IMR-90 (cell line): ENCODE measurements around the gene ARL2. TPM values are rescaled to one million over a fixed set of nuclear protein-coding genes. Genes with fewer than 3 reads are reported as not detected.

Source experiments
- ATAC-seq: fragments of 200-7000 bp; cut with Tn5 transposase; 2 replicates; pipeline ENCODE4 v1.9.1; 2020; ENCODE audit warnings: low read depth, mild to moderate bottlenecking, moderate library complexity
- BruUV-seq: library from RNA; stranded (reverse); fragments of 400-500 nt; replicated peaks from 2 replicates; lab custom pipeline; 2021; lab: Mats Ljungman, UMichigan
- CTCF ChIA-PET: fragments of 300-600 bp; formaldehyde crosslinking; extraction: SDS; loops from one replicate; lab custom pipeline; 2021; ENCODE audit warnings: antibody characterized with exemption; lab: Yijun Ruan, JAX
- POLR2A ChIA-PET: fragments of 300-600 bp; sonication (Branson Sonifier 250); formaldehyde crosslinking; loops from one replicate; lab custom pipeline; 2022; ENCODE audit warnings: antibody characterized with exemption; ENCODE audit not compliant: unreplicated experiment; lab: Charles Lee
- DNase-seq: peaks from one replicate; pipeline ENCODE4 v3.0.0; 2013
- H2AFZ ChIP-seq: replicated peaks from 2 replicates; pipeline ENCODE3; 2013; ENCODE audit warnings: low read length, mild to moderate bottlenecking; ENCODE audit not compliant: poor library complexity
- H2AK5ac ChIP-seq: 2 replicates; pipeline ENCODE4 v1.6.1; 2013; ENCODE audit warnings: low read depth, low read length, inconsistent platforms
- H2AK9ac ChIP-seq: replicated peaks from 2 replicates; pipeline ENCODE3; 2013; ENCODE audit warnings: mild to moderate bottlenecking, low read depth, low read length, moderate library complexity; ENCODE audit not compliant: poor library complexity
- H2BK120ac ChIP-seq: 2 replicates; pipeline ENCODE4 v1.6.1; 2013; ENCODE audit warnings: low read depth, low read length, inconsistent platforms
- H2BK15ac ChIP-seq: 3 replicates; pipeline ENCODE4 v1.6.1; 2013; ENCODE audit warnings: low read depth, low read length, inconsistent platforms
- H2BK20ac ChIP-seq: 2 replicates; pipeline ENCODE4 v1.6.1; 2013; ENCODE audit warnings: low read depth, mild to moderate bottlenecking, inconsistent platforms, low read length, moderate library complexity
- H2BK5ac ChIP-seq: 2 replicates; pipeline ENCODE4 v1.6.1; 2013; ENCODE audit warnings: mild to moderate bottlenecking, low read depth, low read length, inconsistent platforms; ENCODE audit not compliant: poor library complexity, severe bottlenecking
- H3K14ac ChIP-seq: replicated peaks from 2 replicates; pipeline ENCODE4 v1.6.1; 2013; ENCODE audit warnings: low read depth, low read length, inconsistent platforms
- H3K18ac ChIP-seq: 2 replicates; pipeline ENCODE4 v1.6.1; 2013; ENCODE audit warnings: low read depth, low read length, control low read depth
- H3K23ac ChIP-seq: 2 replicates; pipeline ENCODE4 v1.6.1; 2013; ENCODE audit warnings: low read depth, low read length, inconsistent platforms
- H3K27ac ChIP-seq: 2 replicates; pipeline ENCODE4 v1.5.1; 2013; ENCODE audit warnings: mild to moderate bottlenecking, control low read depth, low read length; ENCODE audit not compliant: insufficient read depth
- H3K27me3 ChIP-seq: 2 replicates; pipeline ENCODE4 v1.6.1; 2013; ENCODE audit warnings: low read length; ENCODE audit not compliant: control insufficient read depth, insufficient read depth
- H3K36me3 ChIP-seq: 2 replicates; pipeline ENCODE4 v1.6.1; 2013; ENCODE audit warnings: low read length, mixed read lengths; ENCODE audit not compliant: control insufficient read depth, insufficient read depth
- H3K4ac ChIP-seq: 2 replicates; pipeline ENCODE4 v1.6.1; 2013; ENCODE audit warnings: low read depth, low read length, inconsistent platforms
- H3K4me1 ChIP-seq: 2 replicates; pipeline ENCODE4 v1.6.1; 2013; ENCODE audit warnings: low read length, mixed read lengths; ENCODE audit not compliant: control insufficient read depth, insufficient read depth
- H3K4me2 ChIP-seq: 2 replicates; pipeline ENCODE4 v1.6.1; 2013; ENCODE audit warnings: low read depth, mild to moderate bottlenecking, control low read depth, low read length, moderate library complexity
- H3K4me3 ChIP-seq: 2 replicates; pipeline ENCODE4 v1.5.1; 2013; ENCODE audit warnings: low read depth, mild to moderate bottlenecking, control low read depth, low read length, moderate library complexity; ENCODE audit not compliant: insufficient read depth
- H3K56ac ChIP-seq: 2 replicates; pipeline ENCODE4 v1.6.1; 2013; ENCODE audit warnings: low read length, inconsistent platforms; ENCODE audit not compliant: insufficient read depth; ENCODE audit errors: extremely low read depth
- H3K79me1 ChIP-seq, 2 experiments: 2 replicates each; pipeline ENCODE4 v1.6.1; 2013; ENCODE audit warnings: low read length in 2 of 2, inconsistent platforms in 1 of 2, low read depth in 1 of 2
- H3K9ac ChIP-seq: 2 replicates; pipeline ENCODE4 v1.6.1; 2013; ENCODE audit warnings: low read depth, low read length, control low read depth
- H3K9me1 ChIP-seq: 2 replicates; pipeline ENCODE4 v1.6.1; 2013; ENCODE audit warnings: low read length, inconsistent platforms; ENCODE audit not compliant: insufficient read depth
- H3K9me3 ChIP-seq: 2 replicates; pipeline ENCODE4 v1.6.1; 2013; ENCODE audit warnings: low read length; ENCODE audit not compliant: control insufficient read depth, insufficient read depth
- H4K20me1 ChIP-seq: 2 replicates; pipeline ENCODE4 v1.6.1; 2013; ENCODE audit warnings: low read length, inconsistent platforms; ENCODE audit not compliant: insufficient read depth
- H4K5ac ChIP-seq: 2 replicates; pipeline ENCODE4 v1.6.1; 2013; ENCODE audit warnings: mild to moderate bottlenecking, low read depth, low read length, control low read depth
- H4K8ac ChIP-seq, 2 experiments: 2 replicates each; pipeline ENCODE4 v1.6.1; 2013; ENCODE audit warnings: low read depth in 2 of 2, low read length in 2 of 2, control low read depth in 1 of 2, inconsistent platforms in 1 of 2
- H4K91ac ChIP-seq: 2 replicates; pipeline ENCODE4 v1.6.1; 2013; ENCODE audit warnings: low read depth, low read length, inconsistent platforms; ENCODE audit not compliant: insufficient read depth
- BHLHE40 ChIP-seq: fragments of 150-350 bp; IDR thresholded peaks from 2 replicates; pipeline ENCODE4 v1.6.1; 2016; ENCODE audit warnings: mild to moderate bottlenecking, low read depth, low read length
- CHD1 ChIP-seq: IDR thresholded peaks from 2 replicates; pipeline ENCODE4 v1.6.1; 2012; ENCODE audit warnings: low read depth, low read length, improper control_type of control experiment
- CTCF ChIP-seq: conservative IDR thresholded peaks from 2 replicates; pipeline ENCODE4 v1.5.1; 2012; ENCODE audit warnings: mild to moderate bottlenecking, low read depth, low read length, improper control_type of control experiment
- ELK1 ChIP-seq: fragments of 150-350 bp; IDR thresholded peaks from 2 replicates; pipeline ENCODE4 v1.6.1; 2016; ENCODE audit warnings: low read depth, mild to moderate bottlenecking, low read length, moderate library complexity, borderline replicate concordance
- FOS ChIP-seq: fragments of 150-350 bp; IDR thresholded peaks from 2 replicates; pipeline ENCODE4 v1.6.1; 2016; ENCODE audit warnings: low read depth, low read length
- MAFK ChIP-seq: IDR thresholded peaks from 2 replicates; pipeline ENCODE4 v1.6.1; 2012; ENCODE audit warnings: low read depth, low read length, improper control_type of control experiment
- MAZ ChIP-seq: IDR thresholded peaks from 2 replicates; pipeline ENCODE4 v1.6.1; 2012; ENCODE audit warnings: low read depth, mild to moderate bottlenecking, low read length, improper control_type of control experiment, moderate library complexity, borderline replicate concordance
- MXI1 ChIP-seq: IDR thresholded peaks from 2 replicates; pipeline ENCODE4 v1.6.1; 2012; ENCODE audit warnings: low read depth, mild to moderate bottlenecking, low read length, moderate library complexity, borderline replicate concordance
- NFE2L2 ChIP-seq: fragments of 150-350 bp; IDR thresholded peaks from 2 replicates; pipeline ENCODE4 v1.6.1; 2016; ENCODE audit warnings: low read depth, mild to moderate bottlenecking, low read length
- POLR2A ChIP-seq: IDR thresholded peaks from 2 replicates; pipeline ENCODE4 v1.6.1; 2012; ENCODE audit warnings: mild to moderate bottlenecking, low read depth, low read length
- RAD21 ChIP-seq: IDR thresholded peaks from 2 replicates; pipeline ENCODE4 v1.6.1; 2012; ENCODE audit warnings: low read length, improper control_type of control experiment
- RCOR1 ChIP-seq: IDR thresholded peaks from 2 replicates; pipeline ENCODE4 v1.6.1; 2012; ENCODE audit warnings: mild to moderate bottlenecking, low read length, improper control_type of control experiment; ENCODE audit not compliant: insufficient replicate concordance
- RFX5 ChIP-seq: IDR thresholded peaks from 2 replicates; pipeline ENCODE4 v1.8.0; 2012; ENCODE audit warnings: low read depth, mild to moderate bottlenecking, low read length, moderate library complexity
- SMC3 ChIP-seq: fragments of 150-350 bp; IDR thresholded peaks from 2 replicates; pipeline ENCODE4 v1.6.1; 2016; ENCODE audit warnings: low read depth, mild to moderate bottlenecking, antibody characterized with exemption, low read length, moderate library complexity
- USF2 ChIP-seq: fragments of 150-350 bp; IDR thresholded peaks from 2 replicates; pipeline ENCODE4 v1.6.1; 2017; ENCODE audit warnings: mild to moderate bottlenecking, antibody characterized with exemption, low read length, low read depth
- WGBS, 2 experiments: methylation state at CpG; one replicate each; pipeline versions ENCODE4 v1.1.5 to v1.1.7; 2013; ENCODE audit warnings: missing lambda C conversion rate in 2 of 2; ENCODE audit not compliant: insufficient read length in 1 of 2; ENCODE audit errors: extremely low coverage in 2 of 2; 5-methylcytosine and 5-hydroxymethylcytosine counted together
- dilution Hi-C: fragments of 300-500 bp; cut with HindIII; formaldehyde crosslinking; loops from one replicate; pipeline ENCODE4 v1.14.3; 2018; ENCODE audit warnings: low sequenced_read_pairs; ENCODE audit not compliant: unreplicated experiment
- in situ Hi-C: fragments of 300-500 bp; cut with MboI; formaldehyde crosslinking; loops from 3 replicates; pipeline ENCODE4 v1.14.3; 2019; ENCODE audit warnings: low sequenced_read_pairs, inconsistent platforms, mixed read lengths
- intact Hi-C: fragments of 100-400 bp; cut with micrococcal nuclease; formaldehyde crosslinking; loops from 2 replicates; pipeline ENCODE4 v1.10.0; 2022
- polyA plus RNA-seq, 3 experiments: library from polyadenylated mRNA; depleted of rRNA; stranded (reverse); fragments of >200 nt; gene quantifications; 2 replicates each; pipeline ENCODE4 v1.2.3, GENCODE V29; 2012; ENCODE audit warnings: low replicate concordance in 1 of 3
- total RNA-seq: library from RNA; depleted of rRNA; stranded (reverse); fragments of >200 nt; gene quantifications from 2 replicates; pipeline ENCODE4 v1.2.3, GENCODE V29; 2012

Gene ARL2
- total and polyA plus RNA-seq, 2 of the 4 experiments (the other 2 are of a cell fraction) = 48.9 to 152 TPM

GRCh38 chr11:65058012-65058411 lies 44.1 kb downstream of the ARL2 start:
- Histone ChIP-seq H3K9ac (no peak overlapping the region), H3K4me2 (no peak overlapping the region), H2BK5ac (no peak overlapping the region), H3K27ac (no peak overlapping the region), H4K91ac (no peak overlapping the region), H4K8ac (no peak overlapping the region), H4K5ac (no peak overlapping the region), H3K18ac (no peak overlapping the region), H4K20me1 (no peaks in the 10 kb centered on the region), H2AFZ (no peak overlapping the region), H2AK5ac (no peak overlapping the region), H3K9me3 (no peaks in the 10 kb centered on the region), H3K4me1 (no peaks in the 10 kb centered on the region), H3K14ac (no peak overlapping the region), H3K23ac (no peak overlapping the region), H3K4me3 (no peak overlapping the region), H2BK15ac (no peak overlapping the region), H3K9me1 (peaks cover 5% of the 10 kb centered on the region; the same call in 1 of the 2 replicates), H2BK120ac (no peak overlapping the region), H2BK20ac (no peak overlapping the region), H3K56ac (no peak overlapping the region), H3K36me3 (no peaks in the 10 kb centered on the region), H2AK9ac (no peak overlapping the region), H3K27me3 (peaks cover 22% of the 10 kb centered on the region; the same call in 1 of the 2 replicates), H3K4ac (no peak overlapping the region), H3K79me1 (no peaks in the 10 kb centered on the region)
- ChIA-PET POLR2A (no interaction called here), CTCF (interaction anchor here (1.0 kb wide), 1 partner anchor 15 kb away, joined by 3 read pairs; no protein-coding TSS in a partner anchor)
- no TSS peak for BruUV-seq
- WGBS, 2 experiments = 69% methylated on average over 7 of the region's 13 CpGs; no CpG with 5 or more reads in 1 of the 2 experiments
- ATAC-seq (no peak), DNase-seq (no peak)
- dilution Hi-C loops = no loop called here
- TF ChIP-seq POLR2A (no peak), RFX5 (no peak), USF2 (no peak), MXI1 (no peak), MAFK (no peak), SMC3 (no peak), CTCF (no peak), FOS (no peak), MAZ (no peak), CHD1 (no peak), RCOR1 (no peak), RAD21 (no peak), BHLHE40 (no peak), ELK1 (no peak), NFE2L2 (no peak)
- intact Hi-C loops = no loop called here
- in situ Hi-C loops = no loop called here
